Fibroblast of the aortic adventitia (primary cell): Measurements from ENCODE around the gene ESPL1. TPM values are rescaled to one million over a fixed set of nuclear protein-coding genes. Genes with fewer than 3 reads are reported as not detected.

ENCODE experiments used
- DNase-seq: peaks from one replicate; pipeline ENCODE4 v3.0.0-alpha.2; 2010; ENCODE audit warnings: low read depth
- H3K4me3 ChIP-seq: 2 replicates; pipeline ENCODE4 v1.5.1; 2011; ENCODE audit warnings: low read depth, mild to moderate bottlenecking, control low read depth, low read length, moderate library complexity
- total RNA-seq: library from RNA; depleted of rRNA; stranded (reverse); fragments of >200 nt; gene quantifications from 2 replicates; pipeline ENCODE4 v1.2.3, GENCODE V29; 2012; ENCODE audit warnings: low replicate concordance
- TF ChIP-seq, protein P1 (sequence below): IDR thresholded peaks from 2 replicates; pipeline ENCODE4 v1.5.1; 2011; ENCODE audit warnings: mild to moderate bottlenecking, low read length, control low read depth, inconsistent platforms; ENCODE audit not compliant: insufficient read depth

ESPL1 gene
- total RNA-seq, 1 donor: 13.5 TPM

GRCh38 chr12:53336181-53336681, 68.1 kb downstream of the ESPL1 start, which contains the start of gene SP7:
TSS of gene SP7 (minus strand) at chr12:53336354. CDS start at chr12:53335646, 708 bp downstream.
- no peak within 1 kb of the TSS for H3K4me3 ChIP-seq
- TF ChIP-seq, protein P1, sequence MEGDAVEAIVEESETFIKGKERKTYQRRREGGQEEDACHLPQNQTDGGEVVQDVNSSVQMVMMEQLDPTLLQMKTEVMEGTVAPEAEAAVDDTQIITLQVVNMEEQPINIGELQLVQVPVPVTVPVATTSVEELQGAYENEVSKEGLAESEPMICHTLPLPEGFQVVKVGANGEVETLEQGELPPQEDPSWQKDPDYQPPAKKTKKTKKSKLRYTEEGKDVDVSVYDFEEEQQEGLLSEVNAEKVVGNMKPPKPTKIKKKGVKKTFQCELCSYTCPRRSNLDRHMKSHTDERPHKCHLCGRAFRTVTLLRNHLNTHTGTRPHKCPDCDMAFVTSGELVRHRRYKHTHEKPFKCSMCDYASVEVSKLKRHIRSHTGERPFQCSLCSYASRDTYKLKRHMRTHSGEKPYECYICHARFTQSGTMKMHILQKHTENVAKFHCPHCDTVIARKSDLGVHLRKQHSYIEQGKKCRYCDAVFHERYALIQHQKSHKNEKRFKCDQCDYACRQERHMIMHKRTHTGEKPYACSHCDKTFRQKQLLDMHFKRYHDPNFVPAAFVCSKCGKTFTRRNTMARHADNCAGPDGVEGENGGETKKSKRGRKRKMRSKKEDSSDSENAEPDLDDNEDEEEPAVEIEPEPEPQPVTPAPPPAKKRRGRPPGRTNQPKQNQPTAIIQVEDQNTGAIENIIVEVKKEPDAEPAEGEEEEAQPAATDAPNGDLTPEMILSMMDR: no peak
- no peak for DNase-seq

GRCh38 chr12:53338017-53338416, 69.9 kb downstream of the ESPL1 start:
- no peak for DNase-seq
- TF ChIP-seq, protein P1: no peak
- no peak overlapping the region for H3K4me3 ChIP-seq

- H3K4me3 ChIP-seq: no peak overlapping the region
- TF ChIP-seq, protein P1: no peak
- DNase-seq: no peak
Measured at GRCh38 chr12:53338916-53339315, 70.8 kb downstream of the ESPL1 start.

DNA sequence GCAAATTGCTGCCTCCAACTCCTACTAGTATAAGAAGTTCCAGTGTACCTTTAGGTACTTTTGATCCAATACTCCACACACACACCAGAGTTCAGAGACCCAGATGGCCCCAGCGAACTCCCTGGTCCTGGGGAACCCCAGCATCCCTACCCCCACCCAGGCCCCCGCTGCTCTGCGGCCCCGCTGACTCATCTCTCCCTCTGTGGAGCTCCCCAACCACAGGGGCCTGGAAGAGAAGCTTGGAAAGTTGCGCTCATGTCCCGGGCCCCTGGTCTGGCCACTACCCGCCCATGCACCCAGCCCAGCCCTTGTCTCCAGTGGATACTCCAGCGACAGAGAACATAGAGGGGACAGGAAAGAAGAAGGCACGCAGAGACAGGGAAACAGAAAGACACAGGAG, 72.3 kb downstream of the ESPL1 start:
- TF ChIP-seq, protein P1: no peak

More for the DNA sequence above, 72.3 kb downstream of the ESPL1 start:
- DNase-seq: no peak
- no peak overlapping the region for H3K4me3 ChIP-seq

Other genes with a start within 250 kb of the ESPL1 start
- gene TNS2, start 218.2 kb upstream of the ESPL1 start, total RNA-seq: 60.5 and 77.4 TPM in 2 replicates
- gene SPRYD3, start 188.9 kb upstream of the ESPL1 start, total RNA-seq: 27.1 and 33.0 TPM in 2 replicates
- 723 and 2,626 TPM in 2 replicates for gene IGFBP6, start 170.6 kb upstream of the ESPL1 start, total RNA-seq
- 0.09 TPM in 1 of 2 replicates, not detected in the other for gene SOAT2, start 164.8 kb upstream of the ESPL1 start, total RNA-seq
- gene ZNF740, start 87.6 kb upstream of the ESPL1 start, total RNA-seq: 12.6 and 16.3 TPM in 2 replicates
- gene CSAD, start 87.4 kb upstream of the ESPL1 start, total RNA-seq: 8.7 and 23.4 TPM in 2 replicates
- gene ITGB7, start 61.0 kb upstream of the ESPL1 start, total RNA-seq: 0.54 TPM in 1 of 2 replicates, not detected in the other
- gene RARG, start 36.1 kb upstream of the ESPL1 start, total RNA-seq: 43.9 and 69.4 TPM in 2 replicates
- gene PFDN5, start 27.2 kb downstream of the ESPL1 start, total RNA-seq: 441 and 577 TPM in 2 replicates
- 34.8 and 39.5 TPM in 2 replicates for gene MYG1, start 31.4 kb downstream of the ESPL1 start, total RNA-seq
- 16.4 and 46.4 TPM in 2 replicates for gene AAAS, start 53.3 kb downstream of the ESPL1 start, total RNA-seq
- not detected in 2 replicates for gene SP7, start 68.1 kb downstream of the ESPL1 start, total RNA-seq
- 28.0 and 63.3 TPM in 2 replicates for gene SP1, start 111.9 kb downstream of the ESPL1 start, total RNA-seq
- gene AMHR2, start 155.6 kb downstream of the ESPL1 start, total RNA-seq: not detected in 2 replicates
- gene PRR13, start 173.4 kb downstream of the ESPL1 start, total RNA-seq: 59.5 and 60.0 TPM in 2 replicates
- gene PCBP2, start 183.8 kb downstream of the ESPL1 start, total RNA-seq: 165 and 233 TPM in 2 replicates
- 32.1 and 118 TPM in 2 replicates for gene MAP3K12, start 231.2 kb downstream of the ESPL1 start, total RNA-seq
- gene TARBP2, start 233.0 kb downstream of the ESPL1 start, total RNA-seq: 32.4 and 43.9 TPM in 2 replicates
- not detected in 2 replicates for gene NPFF, start 239.2 kb downstream of the ESPL1 start, total RNA-seq